ENCODE measurements around the gene MED12L.

- no peak for TF ChIP-seq POLR2A (IDR thresholded peaks at IDR 0.05; ENCODE audit: extremely low read depth, insufficient read length)
- TF ChIP-seq CTCF (IDR thresholded peaks at IDR 0.05; ENCODE audit: low read depth, low read length): no peak
- TF ChIP-seq MAX (IDR thresholded peaks at IDR 0.05; ENCODE audit: low read depth, low read length): no peak
- no peak for TF ChIP-seq MYC (IDR thresholded peaks at IDR 0.05; ENCODE audit: low read depth, low read length)
Observed at GRCh38 chr3:151307131-151307530, 221.7 kb downstream of the MED12L start.

Data from NB4 (cell line).